Subcutaneous abdominal adipose tissue (tissue), 5 donors: ENCODE measurements around the gene TRIM14.

ENCODE experiments used
- H3K27ac ChIP-seq: one replicate; pipeline ENCODE4 v1.7.0; 2013; ENCODE audit warnings: low read depth, mild to moderate bottlenecking, inconsistent platforms, low read length, moderate library complexity
- H3K27me3 ChIP-seq, 5 donors: one replicate each; pipeline ENCODE4 v1.7.0; 2013; ENCODE audit warnings: low read length in 5 of 5, inconsistent platforms in 1 of 5; ENCODE audit not compliant: control insufficient read depth in 5 of 5, insufficient read depth in 4 of 5
- H3K36me3 ChIP-seq, 5 donors: one replicate each; pipeline ENCODE4 v1.7.0; 2013; ENCODE audit warnings: low read length in 5 of 5; ENCODE audit not compliant: control insufficient read depth in 5 of 5, insufficient read depth in 5 of 5
- H3K4me1 ChIP-seq, 5 donors: one replicate each; pipeline ENCODE4 v1.7.0; 2013; ENCODE audit warnings: low read length in 5 of 5, mild to moderate bottlenecking in 3 of 5, moderate library complexity in 1 of 5; ENCODE audit not compliant: control insufficient read depth in 5 of 5, insufficient read depth in 5 of 5
- H3K4me3 ChIP-seq, 5 donors: one replicate each; pipeline ENCODE4 v1.7.0; 2013; ENCODE audit warnings: low read length in 5 of 5, low read depth in 1 of 5
- H3K9ac ChIP-seq, 5 donors: one replicate each; pipeline ENCODE4 v1.7.0; 2013; ENCODE audit warnings: low read length in 5 of 5, mild to moderate bottlenecking in 4 of 5, moderate library complexity in 3 of 5
- H3K9me3 ChIP-seq, 5 donors: one replicate each; pipeline ENCODE4 v1.7.0; 2013; ENCODE audit warnings: low read length in 5 of 5; ENCODE audit not compliant: control insufficient read depth in 5 of 5
- donor health status: healthy.
- donor health status: healthy.
- donor health status: healthy.
- donor health status: healthy.
- donor health status: healthy.

The TRIM14 gene

GRCh38 chr9:98045234-98046179 is 73.5 kb downstream of the TRIM14 start:
- Histone ChIP-seq H3K36me3 (no peaks in the 10 kb centered on the region), H3K27ac (no peak overlapping the region), H3K4me1 (peaks cover 0 to 9% (median 8%) of the 10 kb centered on the region in 5 donors), H3K9ac (no peak overlapping the region), H3K27me3 (no peaks in the 10 kb centered on the region), H3K4me3 (peak overlapping the region in 4 of 5 donors; percentile 17 to 55 (median 44)), H3K9me3 (no peaks in the 10 kb centered on the region)

DNA sequence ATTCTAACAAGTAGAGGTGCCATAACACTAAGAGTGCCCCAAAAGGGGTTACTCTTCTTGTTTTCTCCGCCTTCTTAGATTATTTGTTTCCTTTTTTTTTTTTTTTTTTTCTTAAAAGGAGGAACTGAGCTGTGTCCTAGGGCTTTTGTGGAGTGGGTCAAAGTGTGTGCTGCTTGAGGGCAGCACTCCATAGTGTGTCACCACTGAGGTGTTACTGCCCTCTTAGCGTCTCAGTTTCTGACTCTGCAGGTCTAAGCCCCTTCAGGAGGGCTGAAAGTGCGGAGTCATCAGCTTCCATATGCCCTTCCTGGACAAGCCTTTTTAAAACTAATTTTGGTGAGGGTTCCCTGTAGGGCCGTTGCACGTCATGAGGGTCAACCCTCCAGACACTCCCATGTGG is 75.1 kb downstream of the TRIM14 start:
- Histone ChIP-seq H3K4me3 (no peak overlapping the region), H3K9me3 (no peaks in the 10 kb centered on the region), H3K36me3 (no peaks in the 10 kb centered on the region), H3K9ac (no peak overlapping the region), H3K4me1 (peaks cover 0 to 9% (median 8%) of the 10 kb centered on the region in 5 donors), H3K27ac (no peak overlapping the region), H3K27me3 (no peaks in the 10 kb centered on the region)

DNA sequence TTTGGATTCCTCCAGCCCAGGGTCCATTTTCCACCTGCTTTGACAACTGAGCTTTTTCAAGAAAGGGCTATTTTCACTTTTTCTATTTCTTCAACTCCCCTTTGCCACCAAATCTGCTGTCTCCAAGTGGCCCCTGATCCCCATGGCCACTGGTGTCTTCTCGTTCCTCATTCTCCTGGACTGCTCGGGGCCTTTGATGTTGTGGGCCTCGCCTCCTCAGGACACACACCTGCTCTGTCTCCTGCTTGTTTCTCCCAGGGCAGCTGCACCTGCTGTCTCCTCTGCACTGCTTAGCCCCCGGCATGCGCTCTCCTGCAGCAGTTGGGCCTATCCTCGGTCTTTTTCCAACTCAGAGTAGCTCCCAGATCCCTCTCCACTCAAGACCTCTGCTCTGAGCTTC is 78.8 kb downstream of the TRIM14 start:
- Histone ChIP-seq H3K4me3 (no peak overlapping the region), H3K27me3 (no peaks in the 10 kb centered on the region), H3K9ac (no peak overlapping the region), H3K36me3 (no peaks in the 10 kb centered on the region), H3K27ac (no peak overlapping the region), H3K4me1 (peaks cover 0 to 12% (median 6%) of the 10 kb centered on the region in 5 donors), H3K9me3 (no peaks in the 10 kb centered on the region)

- Histone ChIP-seq H3K27me3 (no peaks in the 10 kb centered on the region), H3K4me3 (no peak overlapping the region), H3K9me3 (no peaks in the 10 kb centered on the region), H3K36me3 (no peaks in the 10 kb centered on the region), H3K27ac (no peak overlapping the region), H3K4me1 (peaks cover 0 to 18% (median 9%) of the 10 kb centered on the region in 5 donors), H3K9ac (no peak overlapping the region)
These were observed 79.4 kb downstream of the TRIM14 start for GRCh38 chr9:98039607-98040017.

GRCh38 chr9:98038958-98039357 is 80.1 kb downstream of the TRIM14 start:
- no peak overlapping the region for H3K4me3 ChIP-seq
- H3K27ac ChIP-seq = no peak overlapping the region
- no peaks in the 10 kb centered on the region for H3K27me3 ChIP-seq
- H3K9me3 ChIP-seq = no peaks in the 10 kb centered on the region
- H3K9ac ChIP-seq = no peak overlapping the region
- H3K36me3 ChIP-seq = no peaks in the 10 kb centered on the region
- peaks cover 0 to 20% (median 11%) of the 10 kb centered on the region in 5 donors for H3K4me1 ChIP-seq

GRCh38 chr9:98037357-98037756 is 81.7 kb downstream of the TRIM14 start:
- Histone ChIP-seq H3K27me3 (no peaks in the 10 kb centered on the region), H3K36me3 (no peaks in the 10 kb centered on the region), H3K9me3 (no peaks in the 10 kb centered on the region), H3K9ac (no peak overlapping the region), H3K27ac (no peak overlapping the region), H3K4me1 (peaks cover 0 to 20% (median 11%) of the 10 kb centered on the region in 5 donors), H3K4me3 (no peak overlapping the region)

DNA sequence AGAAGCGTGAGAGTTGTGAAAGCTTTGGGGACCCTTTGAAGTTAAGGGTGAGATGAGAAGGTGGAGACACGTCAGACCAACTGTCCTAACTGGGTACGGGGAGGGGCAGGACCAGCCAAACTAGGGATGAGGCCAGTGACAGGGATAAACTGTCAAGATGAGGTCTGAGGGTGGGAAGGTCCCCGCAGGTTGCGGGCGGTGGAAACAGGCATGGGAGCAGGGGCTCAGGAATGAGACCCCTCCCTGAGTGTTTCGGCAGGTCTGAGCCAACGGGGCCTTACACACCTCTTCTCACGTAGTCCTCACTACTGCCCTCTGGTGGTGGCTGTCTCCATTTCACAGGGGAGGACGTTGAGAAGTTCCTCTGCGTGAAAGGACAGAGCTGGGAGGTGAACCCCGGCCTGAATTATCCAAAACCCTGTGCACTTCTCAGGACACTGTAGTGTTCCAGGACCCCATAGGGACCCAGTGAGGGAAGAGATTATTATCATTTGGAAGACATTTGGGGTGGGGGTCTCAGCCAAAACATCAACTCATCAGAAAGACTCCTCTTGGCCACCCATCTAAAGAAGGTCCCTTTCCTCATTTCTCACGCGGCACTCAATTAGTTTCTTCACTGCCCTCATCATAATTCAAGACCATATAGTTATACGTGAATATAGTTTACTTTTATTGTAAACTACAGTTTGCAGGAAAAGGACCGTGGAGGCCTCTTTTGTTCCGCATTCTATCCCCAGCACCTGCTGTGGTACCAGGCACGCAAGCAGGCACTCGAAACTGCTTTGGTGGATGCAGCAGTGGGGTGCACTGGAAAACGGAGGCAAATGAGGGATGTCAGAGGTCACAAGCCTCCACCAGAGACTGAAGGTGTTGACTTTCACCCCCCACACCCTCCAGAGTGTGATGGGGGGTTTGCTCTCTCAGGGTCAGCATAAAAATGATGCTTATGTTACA is 84.2 kb downstream of the TRIM14 start:
- H3K36me3 ChIP-seq = no peaks in the 10 kb centered on the region
- no peaks in the 10 kb centered on the region for H3K27me3 ChIP-seq
- H3K9me3 ChIP-seq = no peaks in the 10 kb centered on the region
- H3K4me1 ChIP-seq = peaks cover 0 to 20% (median 11%) of the 10 kb centered on the region in 5 donors
- peak overlapping the region in 2 of 5 donors; percentile 20 to 22 for H3K4me3 ChIP-seq
- H3K9ac ChIP-seq = peak overlapping the region in 1 of 5 donors; percentile 51
- H3K27ac ChIP-seq = no peak overlapping the region

DNA sequence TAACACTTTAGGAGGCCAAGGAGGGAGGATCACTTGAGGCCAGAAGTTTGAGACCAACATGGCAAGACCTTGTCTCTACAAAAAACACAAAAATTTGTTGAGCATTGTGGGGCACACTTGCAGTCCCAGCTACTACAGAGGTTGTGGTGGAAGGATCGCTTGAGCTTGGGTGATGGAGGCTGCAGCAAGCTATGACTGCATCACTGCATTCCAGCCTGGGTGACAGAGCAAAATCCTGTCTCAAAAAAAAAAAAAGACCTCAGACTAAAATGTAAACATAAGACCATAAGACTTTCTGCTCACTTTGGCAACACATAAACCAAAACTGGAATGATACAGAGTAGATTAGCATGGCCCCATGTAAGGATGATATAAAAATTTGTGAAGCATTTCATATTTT is 87.1 kb downstream of the TRIM14 start:
- Histone ChIP-seq H3K27me3 (no peaks in the 10 kb centered on the region), H3K9me3 (no peaks in the 10 kb centered on the region), H3K4me3 (no peak overlapping the region), H3K4me1 (peaks cover 0 to 12% (median 5%) of the 10 kb centered on the region in 5 donors), H3K27ac (no peak overlapping the region), H3K9ac (no peak overlapping the region), H3K36me3 (no peaks in the 10 kb centered on the region)

- H3K9me3 ChIP-seq = no peaks in the 10 kb centered on the region
- H3K4me3 ChIP-seq = no peak overlapping the region
- H3K36me3 ChIP-seq = no peaks in the 10 kb centered on the region
- no peaks in the 10 kb centered on the region for H3K27me3 ChIP-seq
- H3K4me1 ChIP-seq = peaks cover 0 to 11% (median 5%) of the 10 kb centered on the region in 5 donors
- H3K9ac ChIP-seq = no peak overlapping the region
- H3K27ac ChIP-seq = no peak overlapping the region
These were observed 87.9 kb downstream of the TRIM14 start for GRCh38 chr9:98031169-98031568.
